COLO829 (cell line): ENCODE results near the gene NLRP6.
A peak's percentile ranks its signal among the peaks of the same experiment; 100 is the strongest.
"Not testable (repeated sequence)": the region's sequence is repeated elsewhere in the genome, so short reads cannot be mapped to it uniquely, and the experiment has no call there.

Source experiments
- DNase-seq: peaks from one replicate; pipeline ENCODE4 v3.0.0; 2012; ENCODE audit warnings: low spot score

The NLRP6 gene

GRCh38 chr11:278001-278951 is at the start of gene NLRP6:
Gene NLRP6, plus strand, starts transcription at chr11:278407. Its CDS starts 163 bp downstream, at chr11:278570.
- no peak for DNase-seq

- DNase-seq = no peak
Observed at GRCh38 chr11:230431-230830, 47.8 kb upstream of the NLRP6 start.

- DNase-seq = no peak
Observed at GRCh38 chr11:232783-233565, 45.2 kb upstream of the NLRP6 start.

GRCh38 chr11:235180-235579 is 43.0 kb upstream of the NLRP6 start:
- no peak for DNase-seq

GRCh38 chr11:235609-235996 is 42.6 kb upstream of the NLRP6 start:
- DNase-seq = peak; percentile 11

GRCh38 chr11:235997-236773 is 42.0 kb upstream of the NLRP6 start, which contains the start of gene SIRT3:
Gene SIRT3, minus strand, starts transcription at chr11:236342. Its CDS starts 14 bp downstream, at chr11:236328.
- peak; percentile 84 for DNase-seq

- peak; percentile 88 for DNase-seq
Observed at GRCh38 chr11:236774-237767, 41.1 kb upstream of the NLRP6 start, which contains the start of gene PSMD13. Gene PSMD13, plus strand, starts transcription at chr11:236976. Its CDS starts 74 bp downstream, at chr11:237050.

- not testable (repeated sequence) for DNase-seq
Observed at GRCh38 chr11:238346-238745, 39.9 kb upstream of the NLRP6 start.

- no peak for DNase-seq
Observed at GRCh38 chr11:240315-240714, 37.9 kb upstream of the NLRP6 start.

- DNase-seq = no peak
Observed at GRCh38 chr11:241634-242033, 36.6 kb upstream of the NLRP6 start.

- no peak for DNase-seq
Observed at GRCh38 chr11:244376-244775, 33.8 kb upstream of the NLRP6 start.

- no peak for DNase-seq
Observed at GRCh38 chr11:249062-249461, 29.1 kb upstream of the NLRP6 start.

GRCh38 chr11:250274-250673 is 27.9 kb upstream of the NLRP6 start:
- no peak for DNase-seq

- DNase-seq = peak; percentile 54
Observed at GRCh38 chr11:250740-251299, 27.4 kb upstream of the NLRP6 start.

GRCh38 chr11:251550-251949 is 26.7 kb upstream of the NLRP6 start:
- no peak for DNase-seq

- no peak for DNase-seq
Observed at GRCh38 chr11:252666-253065, 25.5 kb upstream of the NLRP6 start.

GRCh38 chr11:253160-253885 is 24.9 kb upstream of the NLRP6 start:
- no peak for DNase-seq

- DNase-seq = no peak
Observed at GRCh38 chr11:253886-254270, 24.3 kb upstream of the NLRP6 start.

- DNase-seq = no peak
Observed at GRCh38 chr11:255176-255575, 23.0 kb upstream of the NLRP6 start.

- DNase-seq = no peak
Observed at GRCh38 chr11:255816-256215, 22.4 kb upstream of the NLRP6 start.
